HG03442 (cell line): ENCODE results near the gene OR10T2.
"Not testable (repeated sequence)": the region's sequence is repeated elsewhere in the genome, so short reads cannot be mapped to it uniquely, and the experiment has no call there.

ENCODE experiments used
- ATAC-seq: cut with Tn5 transposase; IDR thresholded peaks from one replicate; pipeline ENCODE4 v1.9.1; 2021; ENCODE audit warnings: mild to moderate bottlenecking, moderate library complexity; ENCODE audit not compliant: unreplicated experiment

Gene OR10T2

GRCh38 chr1:158398818-158399514 is at the start of gene OR10T2:
Gene OR10T2 (minus strand): TSS chr1:158399466. CDS start chr1:158399466, 0 bp downstream.
- no peak for ATAC-seq

GRCh38 chr1:158445376-158445775 is 46.1 kb upstream of the OR10T2 start:
- ATAC-seq, result no peak

GRCh38 chr1:158434741-158435140 is 35.5 kb upstream of the OR10T2 start:
- no peak for ATAC-seq

GRCh38 chr1:158430163-158430562 is 30.9 kb upstream of the OR10T2 start:
- not testable (repeated sequence) for ATAC-seq

- no peak for ATAC-seq
These were observed 26.9 kb upstream of the OR10T2 start, which contains the start of gene OR10K2 for GRCh38 chr1:158426137-158426536. Gene OR10K2 (minus strand): TSS chr1:158426237. CDS start chr1:158420866, 5,371 bp downstream.

- ATAC-seq, result no peak
These were observed 25.8 kb upstream of the OR10T2 start for GRCh38 chr1:158425027-158425426.

GRCh38 chr1:158422212-158422611 is 22.9 kb upstream of the OR10T2 start:
- ATAC-seq, result no peak

- no peak for ATAC-seq
These were observed 18.3 kb upstream of the OR10T2 start for GRCh38 chr1:158417586-158417985.

- ATAC-seq, result no peak
These were observed 15.5 kb upstream of the OR10T2 start for GRCh38 chr1:158414651-158415345.

GRCh38 chr1:158407092-158407491 is 7.8 kb upstream of the OR10T2 start:
- ATAC-seq, result no peak

GRCh38 chr1:158400871-158401270 is 1.6 kb upstream of the OR10T2 start:
- no peak for ATAC-seq

GRCh38 chr1:158396646-158397045 is 2.6 kb downstream of the OR10T2 start:
- ATAC-seq, result no peak

- ATAC-seq, result no peak
These were observed 5.8 kb downstream of the OR10T2 start for GRCh38 chr1:158393476-158393875.

- no peak for ATAC-seq
These were observed 8.2 kb downstream of the OR10T2 start for GRCh38 chr1:158391099-158391498.

- ATAC-seq, result no peak
These were observed 8.9 kb downstream of the OR10T2 start for GRCh38 chr1:158390331-158390730.

GRCh38 chr1:158374860-158375259 is 24.4 kb downstream of the OR10T2 start:
- no peak for ATAC-seq

- not testable (repeated sequence) for ATAC-seq
These were observed 25.2 kb downstream of the OR10T2 start for GRCh38 chr1:158374101-158374500.

GRCh38 chr1:158371188-158371953 is 27.9 kb downstream of the OR10T2 start:
- ATAC-seq, result peak; percentile 99

GRCh38 chr1:158366783-158367182 is 32.5 kb downstream of the OR10T2 start:
- ATAC-seq, result no peak

- peak; percentile 41 for ATAC-seq
These were observed 36.3 kb downstream of the OR10T2 start for GRCh38 chr1:158362941-158363340.

GRCh38 chr1:158362482-158362881 is 36.8 kb downstream of the OR10T2 start:
- ATAC-seq, result no peak

GRCh38 chr1:158357441-158357840 is 41.8 kb downstream of the OR10T2 start:
- no peak for ATAC-seq
